ENCODE measurements around the gene CGB3.

Gene CGB3

DNA sequence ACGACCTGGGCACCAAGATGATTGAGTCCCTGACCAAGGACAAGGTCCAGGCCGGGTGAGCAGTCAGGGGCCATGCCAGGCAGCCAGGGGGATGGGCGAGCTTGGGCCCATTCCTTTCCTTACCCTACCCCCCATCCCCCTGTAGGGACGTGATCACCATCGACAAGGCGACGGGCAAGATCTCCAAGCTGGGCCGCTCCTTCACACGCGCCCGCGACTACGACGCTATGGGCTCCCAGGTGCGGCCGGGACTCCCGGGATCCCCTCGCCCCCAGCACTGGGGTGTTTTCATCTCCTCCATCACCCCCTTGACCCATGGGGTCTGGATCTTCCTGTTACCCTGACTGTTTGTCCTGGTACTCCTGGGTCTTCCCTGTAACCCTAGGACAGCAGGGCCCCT lies 14.3 kb downstream of the CGB3 start:
- no peak overlapping the region for H3K4me3 ChIP-seq (ENCODE audit: low read length)
- no peaks in the 10 kb centered on the region for H3K9me3 ChIP-seq (ENCODE audit: control insufficient read depth, low read length)
- DNase-seq (ENCODE audit: low read depth) = no peak
- no peak overlapping the region for H3K9ac ChIP-seq (ENCODE audit: low read length)
- H3K27me3 ChIP-seq (replicated peaks; ENCODE audit: control insufficient read depth, insufficient read depth, low read length) = no peaks in the 10 kb centered on the region
- H3K4me1 ChIP-seq (ENCODE audit: control insufficient read depth, insufficient read depth, low read length) = no peaks in the 10 kb centered on the region
- H3K36me3 ChIP-seq (ENCODE audit: control insufficient read depth, insufficient read depth, low read length, severe bottlenecking) = peaks cover 61% of the 10 kb centered on the region

DNA sequence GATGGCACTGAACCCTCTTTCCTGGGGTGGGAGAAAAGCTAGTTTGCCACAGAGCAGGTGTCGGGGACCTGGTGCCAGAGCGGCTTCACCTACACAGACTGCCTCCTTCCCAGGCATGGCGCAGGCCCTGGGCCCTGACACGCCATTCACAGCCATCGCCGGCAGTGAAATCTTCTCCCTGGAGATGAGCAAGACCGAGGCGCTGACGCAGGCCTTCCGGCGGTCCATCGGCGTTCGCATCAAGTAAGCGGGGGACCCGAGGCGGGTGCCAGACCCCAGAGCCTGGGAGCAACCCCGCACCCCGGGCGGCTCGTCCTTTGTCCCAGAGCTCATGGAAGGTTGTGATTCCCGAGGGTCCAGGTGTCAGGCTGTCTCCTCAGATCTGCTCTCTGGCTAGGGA lies 17.2 kb downstream of the CGB3 start:
- H3K36me3 ChIP-seq (ENCODE audit: control insufficient read depth, insufficient read depth, low read length, severe bottlenecking) = peaks cover 56% of the 10 kb centered on the region
- DNase-seq (ENCODE audit: low read depth) = no peak
- H3K4me1 ChIP-seq (ENCODE audit: control insufficient read depth, insufficient read depth, low read length) = no peaks in the 10 kb centered on the region
- no peak overlapping the region for H3K4me3 ChIP-seq (ENCODE audit: low read length)
- H3K9me3 ChIP-seq (ENCODE audit: control insufficient read depth, low read length) = no peaks in the 10 kb centered on the region
- H3K27me3 ChIP-seq (replicated peaks; ENCODE audit: control insufficient read depth, insufficient read depth, low read length) = no peaks in the 10 kb centered on the region
- no peak overlapping the region for H3K9ac ChIP-seq (ENCODE audit: low read length)

DNA sequence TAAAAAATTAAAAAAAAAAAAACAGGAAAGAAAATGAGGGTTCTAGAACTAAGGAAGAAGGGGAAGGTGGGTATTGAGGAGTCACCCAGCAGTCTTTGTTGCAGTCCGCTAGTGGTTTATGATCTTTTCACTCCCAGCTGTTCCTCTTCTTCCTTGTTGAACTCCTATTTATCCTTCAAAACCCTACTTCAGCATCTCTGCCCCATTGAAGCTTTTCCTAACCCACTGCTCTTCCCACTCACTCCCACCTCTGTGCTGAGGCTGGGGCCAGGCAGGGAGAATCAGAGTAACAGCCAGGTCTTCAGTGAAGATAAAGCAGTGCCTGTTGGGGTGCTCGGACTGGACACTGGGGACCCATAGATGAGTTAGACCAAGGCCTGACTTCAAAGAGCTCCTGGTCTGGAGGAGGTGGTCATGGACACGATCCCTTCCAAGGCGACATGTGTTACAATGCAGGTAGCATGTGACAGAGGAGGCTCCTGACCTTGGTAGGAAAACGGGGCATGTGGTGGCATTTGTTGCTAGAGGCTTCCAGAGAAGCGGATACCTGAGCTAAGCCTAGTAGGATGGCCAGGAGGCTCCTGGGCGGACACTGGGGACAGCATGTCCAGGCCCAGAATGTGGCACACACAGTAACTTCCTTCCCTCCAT lies 19.0 kb downstream of the CGB3 start:
- H3K4me1 ChIP-seq (ENCODE audit: control insufficient read depth, insufficient read depth, low read length) = no peaks in the 10 kb centered on the region
- no peak overlapping the region for H3K9ac ChIP-seq (ENCODE audit: low read length)
- H3K9me3 ChIP-seq (ENCODE audit: control insufficient read depth, low read length) = no peaks in the 10 kb centered on the region
- DNase-seq (ENCODE audit: low read depth) = no peak
- H3K4me3 ChIP-seq (ENCODE audit: low read length) = no peak overlapping the region
- peaks cover 47% of the 10 kb centered on the region for H3K36me3 ChIP-seq (ENCODE audit: control insufficient read depth, insufficient read depth, low read length, severe bottlenecking)
- no peaks in the 10 kb centered on the region for H3K27me3 ChIP-seq (replicated peaks; ENCODE audit: control insufficient read depth, insufficient read depth, low read length)

DNA sequence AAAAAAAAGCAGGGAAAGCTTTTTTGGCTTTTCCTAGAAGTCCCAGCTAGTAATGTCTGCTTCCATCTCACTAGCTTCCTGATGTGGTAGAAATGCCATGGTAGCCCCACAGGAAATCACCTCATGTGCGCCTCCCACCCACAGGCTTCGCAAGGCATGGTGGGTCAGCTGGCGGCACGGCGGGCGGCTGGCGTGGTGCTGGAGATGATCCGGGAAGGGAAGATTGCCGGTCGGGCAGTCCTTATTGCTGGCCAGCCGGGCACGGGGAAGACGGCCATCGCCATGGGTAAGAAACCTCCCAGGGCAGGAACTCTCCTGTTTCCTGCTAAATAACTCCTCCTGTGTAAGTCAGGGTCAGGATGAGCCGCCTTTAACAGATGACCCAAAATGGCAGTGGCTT lies 20.0 kb downstream of the CGB3 start:
- no peak overlapping the region for H3K4me3 ChIP-seq (ENCODE audit: low read length)
- H3K27me3 ChIP-seq (replicated peaks; ENCODE audit: control insufficient read depth, insufficient read depth, low read length) = no peaks in the 10 kb centered on the region
- peaks cover 39% of the 10 kb centered on the region for H3K36me3 ChIP-seq (ENCODE audit: control insufficient read depth, insufficient read depth, low read length, severe bottlenecking)
- H3K9ac ChIP-seq (ENCODE audit: low read length) = no peak overlapping the region
- H3K9me3 ChIP-seq (ENCODE audit: control insufficient read depth, low read length) = no peaks in the 10 kb centered on the region
- no peak for DNase-seq (ENCODE audit: low read depth)
- no peaks in the 10 kb centered on the region for H3K4me1 ChIP-seq (ENCODE audit: control insufficient read depth, insufficient read depth, low read length)

DNA sequence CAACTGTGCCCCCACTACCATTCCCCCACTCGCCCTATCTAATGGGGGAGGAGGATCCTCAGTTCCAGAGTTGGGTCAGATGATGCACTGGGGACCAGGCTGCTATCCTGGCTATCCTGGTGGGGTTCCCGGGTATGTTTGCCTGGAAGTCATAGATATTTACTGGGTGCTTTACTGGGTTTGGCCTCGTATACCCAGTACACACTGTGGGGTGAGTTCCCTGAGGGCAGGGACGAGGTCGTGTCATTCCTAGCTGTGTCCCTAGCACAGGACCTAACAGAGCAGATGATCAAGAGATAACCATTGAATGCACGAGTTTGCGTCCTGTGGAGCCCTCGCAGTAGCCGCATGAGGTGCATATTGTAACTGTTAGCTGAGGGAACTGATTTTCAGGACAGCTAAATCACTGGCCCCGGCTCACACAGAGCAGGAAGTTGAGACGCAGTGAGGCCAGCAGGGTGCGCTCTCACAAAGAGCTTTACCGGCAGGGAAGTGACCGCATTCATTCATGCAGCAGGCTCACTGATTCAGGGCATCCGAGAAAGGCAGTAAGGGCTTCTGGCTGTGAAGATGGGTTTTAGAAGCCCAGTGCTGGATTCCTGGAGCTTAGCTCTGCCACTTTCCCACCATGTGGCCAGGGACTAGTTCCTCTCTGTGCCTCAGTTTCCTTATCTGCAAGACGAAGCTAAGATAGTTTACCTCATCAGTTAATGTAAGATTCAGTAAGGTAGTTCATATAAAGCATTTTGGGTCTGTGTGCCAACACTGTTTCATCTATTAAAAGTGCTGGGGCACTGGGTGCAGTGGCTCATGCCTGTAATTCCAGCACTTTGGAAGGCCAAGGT lies 24.4 kb downstream of the CGB3 start:
- no peaks in the 10 kb centered on the region for H3K27me3 ChIP-seq (replicated peaks; ENCODE audit: control insufficient read depth, insufficient read depth, low read length)
- H3K9ac ChIP-seq (ENCODE audit: low read length) = no peak overlapping the region
- peaks cover 6% of the 10 kb centered on the region for H3K4me1 ChIP-seq (ENCODE audit: control insufficient read depth, insufficient read depth, low read length)
- peaks cover 14% of the 10 kb centered on the region for H3K36me3 ChIP-seq (ENCODE audit: control insufficient read depth, insufficient read depth, low read length, severe bottlenecking)
- no peak overlapping the region for H3K4me3 ChIP-seq (ENCODE audit: low read length)
- H3K9me3 ChIP-seq (ENCODE audit: control insufficient read depth, low read length) = no peaks in the 10 kb centered on the region
- peak; percentile 82 for DNase-seq (ENCODE audit: low read depth)

DNA sequence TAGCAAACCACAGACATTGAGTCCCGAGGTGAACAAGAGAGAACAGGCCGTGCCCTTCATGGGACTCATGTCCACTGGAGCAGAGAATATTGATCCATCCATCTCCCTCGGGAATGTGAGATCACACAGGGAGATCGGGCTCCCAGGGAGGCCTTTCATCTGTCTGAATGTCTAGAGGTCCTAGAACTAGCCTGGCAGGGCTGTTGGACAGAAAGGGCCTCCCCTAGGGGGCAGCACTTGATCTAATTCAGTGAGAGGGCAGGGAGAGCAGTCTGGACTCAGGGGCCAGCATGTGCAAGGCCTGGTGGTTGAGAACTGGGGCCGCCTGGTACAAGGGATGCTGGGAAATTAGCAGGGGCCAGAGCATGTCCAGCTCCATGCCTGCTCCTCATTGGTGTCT lies 26.2 kb downstream of the CGB3 start:
- H3K9ac ChIP-seq (ENCODE audit: low read length) = peak overlapping the region; percentile 11

DNA sequence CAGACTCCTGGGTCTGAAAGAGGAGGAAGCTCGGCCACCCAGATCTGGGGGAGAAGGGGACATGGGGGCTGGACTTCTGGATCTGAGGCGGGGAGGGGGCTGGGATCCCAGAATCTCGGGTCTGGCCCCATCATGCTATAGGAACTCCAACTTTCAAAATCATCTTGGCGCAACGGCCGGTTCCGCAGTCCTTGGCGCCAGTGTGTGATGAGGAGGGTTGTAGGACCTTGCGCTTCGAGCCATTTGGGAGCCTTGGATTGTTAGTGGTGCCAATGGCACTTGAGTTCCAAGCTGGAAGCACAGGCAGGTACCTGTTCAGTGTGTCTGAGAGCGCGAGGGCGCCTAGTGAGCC lies 30.1 kb downstream of the CGB3 start:
- H3K9ac ChIP-seq (ENCODE audit: low read length) = peak overlapping the region; percentile 100
- peak; percentile 52 for DNase-seq (ENCODE audit: low read depth)

More for the DNA sequence above, 26.2 kb downstream of the CGB3 start:
- H3K4me1 ChIP-seq (ENCODE audit: control insufficient read depth, insufficient read depth, low read length) = peaks cover 11% of the 10 kb centered on the region
- no peaks in the 10 kb centered on the region for H3K9me3 ChIP-seq (ENCODE audit: control insufficient read depth, low read length)
- no peak overlapping the region for H3K4me3 ChIP-seq (ENCODE audit: low read length)
- H3K36me3 ChIP-seq (ENCODE audit: control insufficient read depth, insufficient read depth, low read length, severe bottlenecking) = no peaks in the 10 kb centered on the region
- peak; percentile 57 for DNase-seq (ENCODE audit: low read depth)
- no peaks in the 10 kb centered on the region for H3K27me3 ChIP-seq (replicated peaks; ENCODE audit: control insufficient read depth, insufficient read depth, low read length)

DNA sequence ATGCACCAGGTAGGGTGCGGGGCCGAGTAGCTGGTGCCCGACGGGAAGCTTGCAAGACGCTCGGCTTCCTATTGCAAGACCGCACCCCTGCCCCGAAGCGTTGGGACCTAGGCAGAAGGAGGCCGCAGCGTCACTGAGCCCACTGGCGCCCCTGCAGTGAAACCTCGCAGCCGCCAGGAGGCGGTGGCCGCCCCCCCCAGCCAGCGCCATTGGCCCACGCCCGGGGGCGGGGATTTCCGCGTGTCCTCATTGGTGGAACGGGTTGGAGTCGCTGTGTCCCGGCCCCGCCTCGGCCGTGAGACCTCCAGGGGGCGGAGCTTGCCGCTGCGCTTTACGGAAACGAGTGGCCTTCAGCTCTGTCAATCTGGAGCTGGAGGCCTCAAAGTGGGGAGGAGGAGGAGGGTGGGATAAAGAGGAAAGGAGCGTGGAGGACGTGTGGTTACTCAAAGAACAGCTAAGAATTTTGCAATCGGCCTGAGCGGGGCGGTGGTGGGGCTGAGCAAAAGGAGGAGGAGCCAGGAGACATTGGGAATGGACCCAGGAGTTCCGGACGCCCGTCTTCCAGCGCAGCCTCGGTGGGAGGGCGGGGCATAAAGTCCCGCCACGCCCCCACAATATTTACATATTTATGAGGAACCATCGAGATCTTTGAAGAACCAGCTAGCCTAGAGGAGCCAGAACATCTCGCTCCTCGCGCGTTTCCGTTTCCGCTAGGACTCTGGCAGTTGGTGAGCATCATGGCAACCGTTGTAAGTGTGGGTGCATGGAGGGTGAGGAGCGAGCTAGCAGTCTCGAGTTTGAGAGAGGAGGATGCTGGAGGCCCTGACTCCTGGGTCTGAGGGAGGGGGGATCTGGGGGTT lies 30.7 kb downstream of the CGB3 start, which contains the start of the genes GYS1 and RUVBL2:
GYS1 (minus strand) TSS at position 135 of the 860 bp plus-strand sequence. CDS start 197 bp downstream, outside the sequence.
RUVBL2 (plus strand) TSS at position 713 of the 860 bp plus-strand sequence; CDS start at position 738, 25 bp downstream.
- Histone ChIP-seq H3K4me3 (ENCODE audit: low read length) (peak within 1 kb of the TSS; percentile 99), H3K36me3 (ENCODE audit: control insufficient read depth, insufficient read depth, low read length, severe bottlenecking) (peaks cover 6% of the 10 kb centered on the region)
- peak; percentile 100 for DNase-seq (ENCODE audit: low read depth)

More for the DNA sequence above, 30.1 kb downstream of the CGB3 start:
- Histone ChIP-seq H3K36me3 (ENCODE audit: control insufficient read depth, insufficient read depth, low read length, severe bottlenecking) (peaks cover under 1% of the 10 kb centered on the region), H3K9me3 (ENCODE audit: control insufficient read depth, low read length) (no peaks in the 10 kb centered on the region), H3K27me3 (replicated peaks; ENCODE audit: control insufficient read depth, insufficient read depth, low read length) (no peaks in the 10 kb centered on the region), H3K4me3 (ENCODE audit: low read length) (peak overlapping the region; percentile 99), H3K4me1 (ENCODE audit: control insufficient read depth, insufficient read depth, low read length) (peaks cover 34% of the 10 kb centered on the region)

DNA sequence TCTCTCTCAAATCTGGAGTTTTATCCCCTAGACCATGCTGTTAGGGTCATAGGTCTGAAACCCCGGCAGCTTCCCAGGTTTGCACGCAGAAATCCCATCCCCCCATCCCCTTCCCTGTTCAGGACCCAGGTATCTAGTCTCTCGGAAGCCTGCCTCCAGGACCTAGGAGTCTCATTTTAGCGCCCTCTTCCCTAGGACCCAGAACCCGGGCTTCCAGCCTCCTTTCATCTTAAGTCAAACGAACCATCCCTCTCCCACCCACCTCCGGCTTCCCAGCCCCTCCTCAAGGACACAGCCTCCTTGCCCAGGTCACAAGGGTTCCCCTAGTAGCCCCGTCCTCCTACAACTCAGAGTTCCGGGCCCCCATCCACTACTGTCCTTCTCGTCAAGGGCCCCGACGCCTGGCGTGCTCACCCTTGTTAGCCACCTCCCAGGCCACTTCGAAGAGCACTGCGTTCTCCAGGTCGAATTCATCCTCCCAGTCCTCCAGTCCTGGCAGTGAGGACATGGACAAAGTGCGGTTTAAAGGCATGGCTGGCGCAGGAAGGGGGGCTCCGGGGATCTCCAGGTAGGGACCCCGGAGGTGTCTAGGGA lies 31.5 kb downstream of the CGB3 start:
- Histone ChIP-seq H3K4me3 (ENCODE audit: low read length) (peak overlapping the region; percentile 99), H3K9ac (ENCODE audit: low read length) (peak overlapping the region; percentile 100), H3K27me3 (replicated peaks; ENCODE audit: control insufficient read depth, insufficient read depth, low read length) (no peaks in the 10 kb centered on the region), H3K36me3 (ENCODE audit: control insufficient read depth, insufficient read depth, low read length, severe bottlenecking) (peaks cover 12% of the 10 kb centered on the region), H3K9me3 (ENCODE audit: control insufficient read depth, low read length) (no peaks in the 10 kb centered on the region), H3K4me1 (ENCODE audit: control insufficient read depth, insufficient read depth, low read length) (peaks cover 34% of the 10 kb centered on the region)
- peak; percentile 35 for DNase-seq (ENCODE audit: low read depth)

More for the DNA sequence above, 30.7 kb downstream of the CGB3 start, which contains the start of the genes GYS1 and RUVBL2:
- Histone ChIP-seq H3K4me1 (ENCODE audit: control insufficient read depth, insufficient read depth, low read length) (peaks cover 34% of the 10 kb centered on the region), H3K27me3 (replicated peaks; ENCODE audit: control insufficient read depth, insufficient read depth, low read length) (no peaks in the 10 kb centered on the region), H3K9me3 (ENCODE audit: control insufficient read depth, low read length) (no peaks in the 10 kb centered on the region), H3K9ac (ENCODE audit: low read length) (peak within 1 kb of the TSS; percentile 100)

DNA sequence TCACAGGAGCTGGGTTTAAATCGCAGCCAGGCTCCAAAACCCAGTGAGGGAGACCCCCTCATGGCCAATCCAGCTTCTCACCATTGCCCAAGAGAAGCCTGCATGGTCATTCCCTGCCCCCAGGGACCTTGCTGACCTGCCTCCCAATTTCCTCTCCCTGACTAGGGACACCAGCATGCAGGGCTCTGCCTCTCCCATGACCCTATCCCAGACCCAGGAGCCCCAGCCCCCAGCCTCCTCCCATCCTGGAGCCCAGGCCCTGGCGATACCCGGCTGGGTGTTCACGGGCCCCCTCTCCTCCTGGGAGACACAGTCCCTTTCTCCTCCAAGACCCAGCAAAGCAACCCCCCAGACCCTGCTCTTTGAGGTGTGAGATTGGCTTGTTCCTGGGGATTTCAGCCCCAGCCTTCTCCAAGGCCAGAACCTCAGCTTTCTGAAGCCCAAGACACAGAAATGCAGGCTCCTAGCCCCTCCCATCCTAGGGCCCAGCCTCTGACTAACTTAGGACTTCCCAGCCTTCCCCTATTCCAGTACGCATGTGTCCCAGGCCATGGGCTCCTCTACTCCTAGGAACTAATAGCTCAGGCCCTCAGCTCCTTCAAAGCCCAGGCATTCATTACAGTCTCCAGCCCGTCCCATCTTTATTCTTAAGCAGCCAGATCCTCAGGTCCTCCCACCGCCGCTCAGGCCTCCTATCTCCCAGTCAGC lies 32.1 kb downstream of the CGB3 start:
- Histone ChIP-seq H3K4me1 (ENCODE audit: control insufficient read depth, insufficient read depth, low read length) (peaks cover 34% of the 10 kb centered on the region), H3K36me3 (ENCODE audit: control insufficient read depth, insufficient read depth, low read length, severe bottlenecking) (peaks cover 17% of the 10 kb centered on the region), H3K27me3 (replicated peaks; ENCODE audit: control insufficient read depth, insufficient read depth, low read length) (no peaks in the 10 kb centered on the region), H3K4me3 (ENCODE audit: low read length) (peak overlapping the region; percentile 99), H3K9me3 (ENCODE audit: control insufficient read depth, low read length) (no peaks in the 10 kb centered on the region), H3K9ac (ENCODE audit: low read length) (peak overlapping the region; percentile 100)
- peak; percentile 90 for DNase-seq (ENCODE audit: low read depth)

Data from adipocyte (in vitro differentiated cells).